DMS114 treated with DMSO at 0.1 percent for 48 hours (cell line): ENCODE results near the gene PRC1.
"Not testable (repeated sequence)": the region's sequence is repeated elsewhere in the genome, so short reads cannot be mapped to it uniquely, and the experiment has no call there.

Experiments
- DNase-seq: peaks from one replicate; lab custom pipeline; 2025; ENCODE audit not compliant: unreplicated experiment; lab: John Stamatoyannopoulos, UW

Gene PRC1, protein sequence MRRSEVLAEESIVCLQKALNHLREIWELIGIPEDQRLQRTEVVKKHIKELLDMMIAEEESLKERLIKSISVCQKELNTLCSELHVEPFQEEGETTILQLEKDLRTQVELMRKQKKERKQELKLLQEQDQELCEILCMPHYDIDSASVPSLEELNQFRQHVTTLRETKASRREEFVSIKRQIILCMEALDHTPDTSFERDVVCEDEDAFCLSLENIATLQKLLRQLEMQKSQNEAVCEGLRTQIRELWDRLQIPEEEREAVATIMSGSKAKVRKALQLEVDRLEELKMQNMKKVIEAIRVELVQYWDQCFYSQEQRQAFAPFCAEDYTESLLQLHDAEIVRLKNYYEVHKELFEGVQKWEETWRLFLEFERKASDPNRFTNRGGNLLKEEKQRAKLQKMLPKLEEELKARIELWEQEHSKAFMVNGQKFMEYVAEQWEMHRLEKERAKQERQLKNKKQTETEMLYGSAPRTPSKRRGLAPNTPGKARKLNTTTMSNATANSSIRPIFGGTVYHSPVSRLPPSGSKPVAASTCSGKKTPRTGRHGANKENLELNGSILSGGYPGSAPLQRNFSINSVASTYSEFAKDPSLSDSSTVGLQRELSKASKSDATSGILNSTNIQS

DNA sequence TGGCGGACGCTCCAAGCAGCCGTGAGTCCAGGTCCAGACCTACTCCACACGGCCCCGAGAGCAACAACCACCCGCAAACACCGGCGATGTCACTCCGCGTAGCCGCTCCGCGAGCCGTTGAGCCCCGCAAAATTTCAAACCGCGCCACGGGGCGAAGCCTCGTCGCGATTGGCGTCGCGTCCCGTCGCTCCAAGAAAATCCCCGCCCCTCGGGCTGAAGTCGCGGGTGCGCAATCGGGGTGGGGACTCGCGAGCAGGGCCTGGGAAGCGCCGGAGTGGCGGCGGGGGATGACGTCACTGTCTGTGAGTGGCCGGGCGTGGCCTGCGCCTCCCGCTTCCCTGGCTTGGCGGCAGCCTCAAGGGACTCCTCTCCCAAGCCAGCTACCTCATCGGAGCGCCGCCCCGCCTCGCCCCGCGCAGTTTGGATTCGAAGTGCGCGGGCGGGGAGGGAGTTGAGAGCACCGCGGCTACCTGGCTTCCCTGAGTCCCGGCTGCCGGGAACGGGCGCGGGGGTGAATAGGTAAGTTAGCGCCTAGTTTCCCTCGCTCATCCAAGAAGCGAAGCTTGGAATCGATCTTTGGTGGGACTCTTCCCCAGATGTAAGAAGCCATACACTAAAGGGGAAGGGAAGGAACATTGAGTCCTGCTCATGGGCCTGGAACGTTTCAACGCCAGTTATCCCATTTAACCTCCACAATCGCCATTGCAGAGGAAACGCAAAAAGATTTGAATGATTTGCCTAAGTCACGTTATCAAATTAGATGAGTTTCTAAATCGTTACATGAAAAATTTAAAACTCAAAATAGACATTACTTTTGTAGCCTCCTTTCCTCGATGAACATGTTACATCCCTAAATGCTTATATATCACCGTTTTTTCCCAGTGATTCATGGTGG lies at the start of gene PRC1:
PRC1 (minus strand) TSS at position 119 of the 895 bp plus-strand sequence; CDS start at position 1, 118 bp downstream.
- peak; percentile 96 for DNase-seq

GRCh38 chr15:91043202-91043874 lies 49.0 kb upstream of the PRC1 start:
- DNase-seq: no peak

GRCh38 chr15:91040856-91041255 lies 46.5 kb upstream of the PRC1 start:
- DNase-seq: no peak

DNA sequence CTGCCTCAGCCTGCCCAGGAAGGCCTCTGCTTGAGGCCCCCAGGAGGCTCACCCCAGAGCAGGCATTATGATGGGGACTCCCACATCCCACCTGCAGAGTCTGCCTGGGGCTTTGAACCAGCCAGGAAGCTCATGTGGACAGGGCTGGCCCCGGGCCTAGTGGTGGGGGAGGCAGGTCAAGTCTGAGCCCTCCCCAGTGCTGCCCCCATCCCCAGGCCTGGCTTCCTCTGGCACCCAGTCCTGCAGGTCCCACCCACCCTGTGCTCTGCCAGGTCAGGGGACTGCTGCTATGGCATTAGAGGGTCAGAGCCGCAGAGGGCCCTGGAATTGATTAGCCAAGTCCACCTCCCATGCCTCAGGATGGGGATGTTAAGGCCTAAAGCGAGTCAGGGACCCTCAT lies 45.7 kb upstream of the PRC1 start:
- no peak for DNase-seq

DNA sequence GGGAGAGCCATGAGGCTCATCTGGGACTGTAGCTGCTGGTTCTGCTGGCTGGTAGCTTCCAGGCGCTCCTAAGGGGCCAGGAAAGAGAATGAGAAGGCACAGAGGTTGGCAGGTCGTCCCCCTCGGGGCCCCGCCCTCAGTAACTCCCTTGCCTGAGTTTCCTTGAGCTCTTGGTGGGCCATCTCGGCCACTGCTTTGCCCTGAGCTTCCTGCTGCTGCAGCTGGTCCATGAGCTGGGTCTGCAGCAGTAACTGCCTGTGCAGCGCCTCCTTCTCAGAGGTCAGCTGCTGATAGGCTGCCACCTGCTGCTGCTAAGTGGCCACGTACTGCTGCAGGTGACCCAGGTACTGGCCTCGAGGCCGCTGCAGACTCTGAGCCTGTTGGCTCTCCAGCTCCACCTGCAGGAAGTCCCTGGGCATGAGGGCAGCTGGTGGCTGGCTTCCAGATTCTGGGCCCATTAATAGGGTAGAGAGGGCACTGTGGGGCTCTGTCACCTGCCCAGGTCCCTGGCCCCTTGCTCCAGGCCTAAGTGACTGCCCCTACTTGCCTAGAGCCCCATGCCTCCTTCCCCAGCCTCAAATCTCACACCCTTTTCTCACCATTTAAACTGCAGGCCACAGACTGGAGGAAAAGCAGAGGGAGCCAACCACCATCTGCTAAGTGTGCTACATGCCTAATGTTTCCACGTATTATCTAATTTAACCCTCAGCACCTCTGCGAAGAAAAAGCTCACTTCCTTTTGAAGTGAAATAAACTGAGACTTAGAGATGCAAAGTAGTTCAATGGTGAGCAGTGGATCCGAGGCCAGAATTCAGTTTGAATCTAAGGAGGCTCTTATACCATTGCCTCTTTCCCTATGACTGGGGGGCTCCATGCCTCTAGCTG lies 38.8 kb upstream of the PRC1 start:
- DNase-seq: no peak

DNA sequence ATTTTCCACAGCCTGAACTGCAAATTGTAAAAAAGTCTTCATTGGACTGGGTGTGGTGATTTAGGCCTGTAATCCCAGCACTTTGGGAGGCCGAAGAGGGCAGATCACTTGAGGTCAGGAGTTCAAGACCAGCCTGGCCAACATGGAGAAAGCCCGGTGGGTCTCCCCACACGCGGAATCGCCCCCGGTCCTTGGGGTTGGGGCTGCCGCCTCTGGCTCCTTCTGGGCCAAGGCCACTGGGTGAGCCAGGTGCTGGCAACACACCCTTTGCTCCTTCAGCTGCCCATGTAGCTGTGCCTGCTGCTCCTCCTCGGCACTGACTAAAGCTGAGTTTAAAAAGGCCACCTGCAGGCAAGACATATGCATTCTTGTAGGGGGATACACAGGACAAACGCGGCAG lies 37.5 kb upstream of the PRC1 start:
- no peak for DNase-seq

DNA sequence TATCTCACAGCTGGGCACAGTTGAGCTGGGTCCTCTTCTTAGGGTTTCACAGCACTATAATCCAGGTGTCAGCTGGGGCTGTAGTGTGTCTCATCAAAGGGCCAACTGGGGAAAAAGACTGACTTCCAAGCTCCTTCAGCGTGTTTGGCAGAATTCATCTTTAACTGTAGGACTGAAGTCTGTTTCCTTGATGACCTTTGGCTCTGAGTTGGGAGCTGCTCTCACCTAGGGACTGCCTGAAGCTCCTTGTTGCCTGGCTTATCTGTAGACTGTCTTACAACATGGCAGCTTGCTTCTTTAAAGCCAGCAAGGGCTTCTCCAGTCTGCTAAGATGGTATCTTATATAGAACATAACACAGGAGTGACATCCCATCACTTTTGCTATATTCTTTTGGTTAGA lies 33.3 kb upstream of the PRC1 start:
- no peak for DNase-seq

DNA sequence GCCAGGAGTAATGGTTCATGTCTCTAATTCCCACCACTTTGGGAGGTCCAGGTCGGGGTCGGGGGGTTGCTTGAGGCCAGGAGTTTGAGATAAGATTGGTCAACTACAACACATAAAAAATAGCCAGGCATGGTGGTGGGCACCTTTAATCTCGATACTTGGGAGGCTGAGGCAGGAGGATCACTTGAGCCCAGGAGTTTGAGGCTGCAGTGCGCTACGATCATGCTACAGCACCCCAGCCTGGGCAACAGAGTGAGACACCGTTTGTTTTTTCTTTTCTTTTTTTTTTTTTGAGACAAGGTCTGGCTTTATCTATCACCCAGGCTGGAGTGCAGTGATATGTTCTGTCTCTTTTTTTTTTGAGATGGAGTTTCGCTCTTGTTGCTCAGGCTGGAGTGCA lies 29.4 kb upstream of the PRC1 start:
- no peak for DNase-seq

GRCh38 chr15:91022832-91023129 lies 28.4 kb upstream of the PRC1 start:
- DNase-seq: no peak

- peak; percentile 88 for DNase-seq
These were observed 27.9 kb upstream of the PRC1 start, which contains the start of gene VPS33B for GRCh38 chr15:91022075-91022831. Gene VPS33B (minus strand): TSS chr15:91022594. CDS start chr15:91022249, 345 bp downstream.

- DNase-seq: no peak
These were observed 27.3 kb upstream of the PRC1 start for GRCh38 chr15:91021516-91022074.

DNA sequence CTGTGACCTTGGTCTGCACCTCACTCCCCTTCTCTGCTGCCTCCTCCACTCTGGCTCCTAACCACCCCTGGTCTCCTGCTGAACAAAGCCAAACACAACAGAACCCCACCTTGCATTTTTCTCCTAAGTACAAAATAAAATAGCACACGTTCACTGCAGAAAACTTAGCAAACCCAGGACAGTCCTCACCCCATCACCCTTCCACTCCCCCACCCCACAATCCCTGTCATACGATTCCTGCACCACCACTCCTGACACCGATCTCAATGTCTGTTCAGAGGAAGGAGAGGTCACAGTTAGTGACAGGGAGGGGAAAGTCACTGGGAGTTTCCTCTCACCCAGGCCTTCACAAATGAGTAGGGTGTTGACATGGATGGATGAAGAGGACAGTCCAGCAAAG lies 23.8 kb upstream of the PRC1 start:
- DNase-seq: no peak

- DNase-seq: no peak
These were observed 23.4 kb upstream of the PRC1 start for GRCh38 chr15:91017716-91018115.

- not testable (repeated sequence) for DNase-seq
These were observed 19.4 kb upstream of the PRC1 start for GRCh38 chr15:91013701-91014100.

- DNase-seq: no peak
These were observed 12.9 kb upstream of the PRC1 start for GRCh38 chr15:91007266-91007665.

GRCh38 chr15:91001209-91001608 lies 6.9 kb upstream of the PRC1 start:
- no peak for DNase-seq

GRCh38 chr15:90998737-90999136 lies 4.4 kb upstream of the PRC1 start:
- DNase-seq: no peak

GRCh38 chr15:90994059-90994416 lies 297 bp downstream of the PRC1 start:
- no peak for DNase-seq

DNA sequence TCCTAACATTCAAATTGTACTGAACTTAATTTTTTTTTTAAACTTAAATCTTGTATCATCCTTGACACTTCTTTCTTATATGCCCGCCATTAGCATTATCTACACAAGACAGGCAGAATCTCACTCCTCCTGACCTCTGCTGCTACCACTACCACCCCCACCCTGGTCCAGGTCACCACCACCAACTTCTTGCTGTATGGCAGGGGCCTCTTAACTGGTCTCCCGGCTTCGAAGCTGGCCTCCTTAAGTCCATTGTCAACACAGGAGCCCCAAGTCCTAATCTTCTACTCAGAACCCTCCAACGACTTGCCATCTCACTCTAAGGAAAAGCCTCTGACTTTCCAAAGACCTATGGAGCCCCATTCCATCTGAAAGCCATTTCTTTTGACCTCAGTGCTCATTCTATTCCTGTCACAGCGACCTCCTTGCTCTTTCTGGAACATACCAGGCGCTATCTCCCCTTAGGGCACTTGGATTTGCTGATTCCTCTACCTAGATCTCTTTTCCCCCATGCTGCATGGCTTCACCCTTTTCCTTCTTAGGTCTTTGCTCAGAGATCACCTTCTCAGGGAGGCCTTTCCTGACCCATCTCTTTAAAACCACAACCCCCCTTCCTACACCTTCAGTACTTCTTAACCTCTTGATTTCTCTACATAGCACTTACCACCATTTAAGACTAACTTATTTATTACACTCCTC lies 2.6 kb downstream of the PRC1 start:
- no peak for DNase-seq
